Limb (tissue), 2 donors: ENCODE results near the gene CRHR1.

Experiments
- DNase-seq, 2 donors: peaks; one replicate each; pipeline ENCODE4 v3.0.0-alpha.2; 2016; ENCODE audit errors: extremely low spot score in 2 of 2

The CRHR1 gene

DNA sequence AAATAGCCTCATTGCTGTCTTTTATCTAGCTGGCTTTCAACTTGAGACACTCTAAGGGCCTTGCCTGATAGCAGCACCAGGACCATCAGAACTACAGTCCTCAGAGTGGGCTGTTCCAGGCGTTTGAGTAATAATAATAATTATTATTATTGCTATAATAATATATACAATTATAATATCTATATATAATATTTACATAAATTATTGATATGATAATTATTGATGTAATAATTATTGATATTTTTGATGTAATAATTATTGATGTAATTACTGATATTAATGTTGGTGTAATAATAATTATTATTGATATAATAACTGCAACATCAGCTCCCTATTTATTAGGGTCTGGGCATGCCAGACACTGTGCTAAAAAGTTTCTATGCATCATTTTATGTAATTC is 25.6 kb upstream of the CRHR1 start:
- DNase-seq, result no peak

DNA sequence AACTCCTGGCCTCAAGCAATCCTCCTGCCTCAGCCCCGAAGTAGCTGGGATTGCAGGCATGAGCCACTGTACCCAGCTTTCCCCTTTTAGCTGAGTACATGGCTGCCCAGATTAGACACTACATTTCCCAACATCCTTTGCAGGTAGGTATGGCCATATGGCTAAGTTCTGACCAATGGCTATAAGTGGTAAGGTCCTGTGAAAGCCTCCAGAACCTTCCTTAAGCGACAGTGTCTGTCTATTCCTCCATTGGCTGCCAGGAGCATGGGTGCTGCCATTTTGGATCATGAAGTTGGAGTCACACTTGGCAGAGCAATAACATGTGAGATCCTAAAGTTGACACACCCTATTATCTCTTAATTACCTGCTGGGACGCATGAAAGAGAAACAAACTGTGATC is 24.4 kb upstream of the CRHR1 start:
- no peak for DNase-seq

DNA sequence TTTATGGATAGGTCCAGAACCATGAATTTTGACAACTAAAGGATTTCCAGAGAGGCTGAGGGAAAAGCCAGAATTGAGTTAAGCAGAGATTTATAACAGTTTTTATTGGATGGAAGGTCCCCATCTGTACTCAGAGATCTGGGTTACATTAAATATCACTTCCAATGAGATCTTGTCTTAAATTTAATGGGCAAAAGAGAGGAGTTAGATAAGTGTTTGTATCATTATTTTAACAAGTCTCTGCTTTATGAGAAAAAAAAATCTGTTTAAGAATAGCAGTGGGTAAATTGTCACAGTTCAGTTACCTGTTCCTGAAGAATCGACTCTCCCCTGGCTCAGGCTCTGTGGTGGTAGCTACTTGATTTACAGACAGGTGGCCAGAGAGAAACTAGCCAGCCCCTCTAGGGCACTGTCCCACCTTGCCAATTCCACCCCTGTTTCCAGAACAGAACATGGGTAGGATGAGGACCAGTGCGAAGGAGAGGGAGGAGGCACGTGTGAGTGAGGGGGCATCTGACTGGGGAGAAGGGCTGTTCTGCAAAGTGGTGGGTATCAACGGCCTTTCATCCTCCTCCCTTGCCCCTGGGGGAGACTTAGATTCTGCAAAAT is 22.1 kb upstream of the CRHR1 start:
- no peak for DNase-seq

DNA sequence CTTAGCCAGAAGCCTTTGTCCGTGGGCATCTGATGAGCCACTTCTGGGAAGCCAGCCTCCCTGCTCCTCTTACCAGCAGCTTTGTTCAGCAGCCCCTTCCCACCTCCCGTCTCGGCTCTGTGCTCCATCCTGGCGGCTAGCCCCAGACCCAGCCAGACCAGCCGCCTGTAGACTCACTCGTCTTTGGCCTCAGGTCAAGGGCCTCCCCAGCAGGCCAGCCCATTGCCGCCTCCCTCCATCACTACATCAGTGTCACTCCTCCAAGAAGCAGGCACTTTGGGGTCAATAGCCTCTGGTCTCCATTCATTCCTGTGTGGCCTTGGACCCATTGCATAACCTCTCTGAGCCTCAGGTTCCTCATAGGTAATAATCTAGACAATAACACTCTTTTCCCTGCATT is 20.9 kb upstream of the CRHR1 start:
- DNase-seq, result no peak

DNA sequence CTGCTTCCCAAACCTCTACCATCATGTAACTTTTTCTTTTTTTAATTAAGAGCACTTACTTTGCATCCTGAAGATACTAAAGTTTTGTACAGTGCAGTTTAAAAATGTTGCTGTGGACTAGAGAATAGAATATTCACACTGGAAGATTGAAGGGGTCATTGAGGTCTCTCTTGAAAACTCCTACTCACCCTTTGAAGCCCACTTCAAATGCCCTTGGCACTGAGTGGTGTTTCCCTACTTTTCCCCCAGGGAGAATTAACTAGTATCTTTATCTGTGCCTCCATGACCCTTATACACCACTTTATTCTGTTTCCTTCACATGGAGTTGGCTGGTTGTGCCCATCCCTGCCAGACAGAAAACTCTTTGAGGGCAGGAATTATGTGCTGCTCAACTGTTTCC is 19.6 kb upstream of the CRHR1 start:
- no peak for DNase-seq

DNA sequence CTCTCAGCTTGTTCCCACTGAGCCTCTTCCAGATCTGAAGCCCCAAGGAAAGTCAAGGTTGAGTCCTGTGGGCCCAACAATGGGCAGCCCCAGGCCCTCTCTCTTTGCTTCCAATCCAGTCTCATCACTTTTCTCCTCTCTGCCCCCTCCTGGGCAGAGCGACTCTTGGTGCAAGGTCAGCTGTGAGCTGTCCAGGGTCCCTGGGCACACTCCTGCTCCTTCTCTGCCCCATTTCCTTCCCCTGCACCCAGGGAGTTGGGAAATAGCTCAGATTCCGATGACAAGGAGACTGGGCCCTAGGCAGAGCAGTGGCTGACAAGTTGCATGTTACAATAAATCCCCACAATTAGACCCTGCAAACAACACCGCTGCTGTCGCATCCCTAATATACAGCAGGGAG is 16.1 kb upstream of the CRHR1 start:
- no peak for DNase-seq

DNA sequence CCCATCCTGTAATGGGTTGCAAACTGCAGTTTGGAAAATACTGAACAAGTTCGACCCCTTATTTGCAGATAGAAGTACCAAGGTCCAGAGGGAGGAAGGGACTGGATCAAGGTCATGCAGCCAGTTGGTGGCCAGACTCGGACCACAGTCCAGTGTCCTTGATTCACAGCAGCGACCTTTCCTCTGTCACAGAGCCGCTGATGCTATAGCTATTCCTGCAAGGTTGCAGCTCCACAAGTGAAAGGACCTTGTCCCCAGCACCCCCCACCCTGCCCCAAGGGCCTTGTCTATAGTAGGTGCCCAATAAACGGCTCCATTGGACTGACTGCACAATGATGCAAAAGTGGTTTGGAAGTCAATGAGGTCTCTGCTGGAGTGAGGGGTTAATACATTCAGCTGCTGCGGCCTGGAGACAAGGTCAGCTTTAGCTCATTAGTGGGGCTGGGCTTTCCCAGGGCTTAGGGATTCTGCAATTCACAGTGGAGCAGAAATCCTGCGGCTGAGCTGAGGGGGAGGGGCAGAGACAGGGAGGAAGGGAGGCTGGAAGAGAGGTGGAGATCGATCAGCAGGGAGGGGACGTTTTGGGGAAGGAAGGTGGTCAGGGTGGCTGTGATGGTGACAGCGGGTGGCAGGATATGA is 13.4 kb upstream of the CRHR1 start:
- no peak for DNase-seq

DNA sequence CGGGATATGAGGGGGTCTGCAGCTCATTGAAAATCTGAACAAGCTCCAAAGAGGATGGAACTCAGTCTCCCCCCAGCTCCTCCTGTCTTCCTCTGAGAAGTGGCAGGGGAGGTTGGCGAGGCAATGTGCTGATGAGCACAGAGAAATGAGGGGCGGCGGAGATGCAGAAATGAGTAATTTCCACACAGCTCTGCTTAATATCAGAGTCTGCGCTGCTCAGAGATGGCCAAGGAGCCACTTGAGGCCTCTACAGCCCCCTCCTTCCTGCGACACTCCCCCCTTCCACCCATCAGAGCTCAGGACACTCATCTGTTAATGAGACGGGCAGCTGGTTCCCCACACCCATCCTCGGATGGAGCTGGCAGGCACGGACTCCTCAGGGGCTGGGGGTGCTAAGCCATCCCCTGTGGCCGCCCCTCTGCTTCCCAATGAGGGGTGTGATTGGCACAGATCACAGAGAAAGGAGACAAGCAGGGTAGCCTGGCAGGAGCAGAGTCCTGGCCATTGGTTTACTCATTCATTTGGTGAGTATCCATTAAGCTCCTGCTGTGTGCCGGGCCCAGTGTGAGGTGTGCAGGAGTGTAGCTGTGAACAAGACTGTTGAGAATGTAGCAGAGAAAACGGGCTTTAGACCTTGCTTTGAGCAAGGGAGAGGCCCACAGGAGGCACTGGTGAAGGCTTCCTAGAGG is 12.7 kb upstream of the CRHR1 start:
- no peak for DNase-seq

DNA sequence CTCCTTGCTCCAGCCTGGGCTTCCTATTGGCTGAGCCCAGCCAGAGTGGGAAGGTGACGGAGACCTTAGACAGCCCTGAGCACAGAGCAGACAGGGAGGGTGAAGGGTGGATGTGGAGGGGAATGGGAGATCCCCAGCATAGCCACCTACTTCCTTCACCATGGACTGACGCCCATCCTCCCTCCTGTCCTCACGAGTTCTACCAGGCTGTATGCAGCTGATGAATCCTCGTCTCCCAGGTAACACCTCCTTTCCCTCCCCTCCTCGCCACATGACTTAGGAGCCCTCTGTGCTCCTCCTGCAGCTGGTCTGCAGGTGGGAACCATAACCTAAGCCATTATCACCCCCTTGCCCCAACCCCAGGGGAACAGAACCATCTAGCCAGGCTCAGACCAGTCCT is 9.0 kb upstream of the CRHR1 start:
- DNase-seq, result no peak

DNA sequence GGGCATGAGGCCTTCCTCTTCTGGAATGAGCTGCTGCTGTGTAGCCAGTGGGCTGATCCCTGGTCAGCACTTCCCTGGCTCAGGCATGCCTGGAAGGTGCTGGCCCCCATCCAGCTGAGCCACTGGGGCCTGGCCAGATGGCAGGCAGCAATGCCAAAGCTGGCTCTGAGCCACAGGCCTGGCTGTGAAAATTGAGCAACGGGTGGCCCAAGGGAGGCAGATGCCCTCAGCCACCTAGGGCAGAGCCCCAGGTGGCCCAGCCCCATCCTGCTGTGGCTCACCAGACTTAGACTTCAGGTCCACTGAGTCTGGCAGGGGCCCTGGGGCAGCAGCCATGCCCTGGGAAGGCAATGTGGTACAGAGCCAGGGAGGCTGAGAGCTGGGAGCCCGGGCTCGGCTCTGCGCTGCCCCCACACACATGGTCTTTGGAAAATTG is 8.5 kb upstream of the CRHR1 start:
- no peak for DNase-seq

DNA sequence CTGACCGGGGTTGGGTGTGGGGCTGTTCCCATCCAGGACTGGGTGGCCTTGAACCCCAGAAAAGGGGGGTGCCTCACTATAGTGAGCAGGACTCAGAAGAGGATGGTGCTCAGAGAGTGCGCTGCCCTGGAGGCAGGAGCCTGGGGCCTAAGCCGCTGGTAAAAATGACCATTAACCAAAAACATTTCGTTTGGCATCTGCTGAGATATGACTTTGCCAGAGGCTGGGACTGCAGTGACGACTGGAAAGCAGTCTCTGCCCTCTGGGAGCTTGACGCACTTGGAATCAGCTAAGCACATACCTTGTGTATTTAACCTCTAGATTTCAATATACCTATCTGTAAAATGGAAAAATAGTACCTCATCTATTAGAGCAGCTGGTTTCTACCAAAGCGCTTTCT is 7.2 kb upstream of the CRHR1 start:
- DNase-seq, result no peak

DNA sequence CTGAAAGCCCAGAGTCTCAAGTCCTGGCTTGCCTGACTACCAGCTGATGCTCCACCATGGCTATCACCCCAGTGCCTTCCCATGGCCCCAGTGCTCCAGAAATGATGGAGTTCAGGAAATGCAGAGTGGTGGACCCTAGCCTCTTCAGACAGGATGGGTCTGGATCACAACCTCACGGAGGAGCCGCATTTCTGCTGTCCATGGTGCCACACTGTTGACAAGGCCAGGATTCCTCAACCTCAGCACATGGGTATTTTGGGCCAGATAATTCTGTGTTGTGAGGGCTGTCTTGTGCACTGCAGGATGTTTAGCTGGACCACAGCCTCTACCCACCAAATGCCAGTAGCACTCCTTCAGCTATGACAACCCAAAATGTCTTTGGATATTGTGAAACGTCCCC is 6.7 kb upstream of the CRHR1 start:
- DNase-seq, result no peak

DNA sequence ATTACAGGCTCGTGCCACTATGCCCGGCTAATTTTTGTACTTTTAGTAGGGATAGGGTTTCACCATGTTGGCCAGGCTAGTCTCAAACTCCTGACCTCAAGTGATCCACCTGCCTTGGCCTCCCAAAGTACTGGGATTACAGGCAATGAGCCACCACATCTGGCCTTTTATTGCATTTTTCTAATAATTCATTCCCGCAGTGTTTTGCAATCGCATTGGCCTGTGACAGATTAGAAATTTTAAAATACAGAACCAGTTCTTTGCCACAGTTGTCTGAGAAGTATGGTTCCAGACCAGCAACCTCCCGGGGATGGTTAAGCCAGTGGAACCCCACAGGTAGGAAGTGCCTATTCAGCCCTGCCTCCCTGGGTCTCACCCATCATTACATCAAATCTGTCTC is 3.2 kb upstream of the CRHR1 start:
- DNase-seq, result no peak

DNA sequence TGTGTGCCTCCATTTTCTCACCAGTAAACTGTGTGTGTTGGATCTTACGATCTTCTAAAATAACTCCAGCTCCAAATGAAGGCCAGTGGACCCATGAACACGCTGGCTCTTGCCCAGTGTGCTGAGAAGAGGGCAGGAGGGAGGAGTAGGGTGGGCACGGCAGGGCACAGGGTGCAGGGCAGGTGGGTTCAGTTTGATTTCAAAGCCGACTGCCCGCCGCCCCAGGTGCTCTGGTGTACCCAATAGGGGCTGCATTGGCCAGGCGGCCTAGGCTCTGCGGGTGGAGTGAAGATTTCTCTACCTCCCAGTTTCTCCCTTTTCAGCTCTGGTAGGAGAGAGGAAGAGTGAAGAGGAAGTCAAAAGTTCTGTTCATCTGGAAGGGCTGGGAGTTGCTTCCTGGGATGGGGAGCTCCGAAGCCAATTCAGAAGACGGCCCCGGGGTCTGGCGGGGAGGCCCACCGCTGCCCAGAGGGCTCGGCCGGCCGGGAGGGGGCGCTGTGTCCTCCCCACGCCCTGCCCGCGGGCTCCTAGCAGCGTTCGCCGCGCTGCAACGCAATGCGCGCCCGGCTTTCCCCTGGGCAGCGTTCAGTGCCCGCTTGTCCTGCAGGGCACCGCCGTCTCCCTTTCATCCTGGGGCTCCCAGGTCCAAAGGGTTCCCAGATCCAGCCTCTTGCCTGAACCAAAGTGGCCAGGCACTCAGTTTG is 1.1 kb upstream of the CRHR1 start:
- DNase-seq, result peak in 1 of 2 donors; percentile 77

DNA sequence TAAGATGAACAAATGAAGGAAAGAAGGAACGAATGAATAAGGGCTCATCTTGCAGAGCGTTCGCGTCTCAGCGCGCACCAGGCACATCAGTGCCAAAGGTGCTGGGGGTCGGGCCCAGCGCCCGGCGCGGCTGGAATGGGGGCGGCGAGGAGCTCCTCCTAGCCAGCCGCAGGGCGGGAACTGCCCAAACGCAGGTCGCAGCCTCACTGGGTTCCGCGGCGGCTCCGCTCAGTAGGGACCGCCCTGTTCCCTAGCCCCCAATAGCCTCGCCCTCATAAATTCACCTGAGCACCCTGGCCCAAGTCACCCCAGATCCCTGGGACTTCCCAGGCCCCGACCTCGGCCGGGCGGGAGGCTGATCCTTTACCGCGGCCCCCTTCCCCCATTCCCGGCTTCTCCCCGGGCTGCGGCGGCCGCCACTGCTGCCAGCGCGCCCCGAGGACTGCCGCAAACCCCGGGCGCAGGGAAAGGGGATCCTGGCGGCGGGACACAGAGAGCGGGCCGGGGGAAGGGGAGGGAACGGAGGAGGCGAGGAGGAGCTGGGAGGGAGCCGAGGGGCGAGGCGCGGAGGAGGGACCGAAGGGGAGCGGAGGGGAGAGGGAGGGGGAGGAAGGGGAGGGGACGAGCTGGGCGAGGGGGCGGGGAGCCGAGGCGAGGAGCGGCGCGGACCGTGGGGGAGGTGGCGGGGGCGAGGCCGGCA is 377 bp upstream of the CRHR1 start:
- peak; percentile 50 to 75 for DNase-seq

DNA sequence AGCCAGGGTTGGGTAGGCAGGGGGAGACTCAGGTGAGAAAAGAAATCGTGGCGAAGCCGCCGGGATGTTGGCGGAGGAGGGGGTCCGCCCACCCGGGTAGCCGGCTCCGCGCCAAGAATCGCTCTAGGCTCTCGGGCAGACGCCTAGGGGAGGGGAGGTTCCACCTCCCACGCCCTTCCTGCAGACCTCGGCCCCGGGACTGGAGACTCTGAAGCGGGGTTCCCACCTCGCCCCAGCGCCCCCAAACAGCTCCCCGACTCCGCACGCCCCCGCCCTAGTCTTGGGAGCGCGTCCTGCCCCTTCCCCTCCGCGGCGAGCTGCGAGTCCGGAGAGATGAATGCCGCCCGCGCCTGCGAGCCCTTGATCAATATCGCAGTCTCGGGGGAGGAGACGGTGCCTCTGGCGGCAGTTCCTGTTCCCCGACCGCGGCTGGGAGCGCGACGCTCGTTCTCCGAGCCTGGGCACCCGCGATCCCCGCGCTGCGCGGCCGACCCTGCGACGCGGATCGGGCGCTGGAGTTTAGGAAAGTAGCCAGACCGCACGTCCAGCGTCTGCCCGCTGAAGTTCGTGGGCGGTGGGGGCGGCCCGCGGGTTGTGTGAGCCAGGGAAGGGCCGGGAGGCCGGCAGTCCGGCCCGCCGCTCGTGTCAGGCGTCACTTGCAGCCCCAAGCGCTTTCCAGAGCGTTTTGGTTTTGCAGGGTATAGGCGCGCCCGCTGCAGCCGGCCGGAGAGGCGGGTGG is 790 bp downstream of the CRHR1 start:
- peak in 1 of 2 donors; percentile 60 for DNase-seq

DNA sequence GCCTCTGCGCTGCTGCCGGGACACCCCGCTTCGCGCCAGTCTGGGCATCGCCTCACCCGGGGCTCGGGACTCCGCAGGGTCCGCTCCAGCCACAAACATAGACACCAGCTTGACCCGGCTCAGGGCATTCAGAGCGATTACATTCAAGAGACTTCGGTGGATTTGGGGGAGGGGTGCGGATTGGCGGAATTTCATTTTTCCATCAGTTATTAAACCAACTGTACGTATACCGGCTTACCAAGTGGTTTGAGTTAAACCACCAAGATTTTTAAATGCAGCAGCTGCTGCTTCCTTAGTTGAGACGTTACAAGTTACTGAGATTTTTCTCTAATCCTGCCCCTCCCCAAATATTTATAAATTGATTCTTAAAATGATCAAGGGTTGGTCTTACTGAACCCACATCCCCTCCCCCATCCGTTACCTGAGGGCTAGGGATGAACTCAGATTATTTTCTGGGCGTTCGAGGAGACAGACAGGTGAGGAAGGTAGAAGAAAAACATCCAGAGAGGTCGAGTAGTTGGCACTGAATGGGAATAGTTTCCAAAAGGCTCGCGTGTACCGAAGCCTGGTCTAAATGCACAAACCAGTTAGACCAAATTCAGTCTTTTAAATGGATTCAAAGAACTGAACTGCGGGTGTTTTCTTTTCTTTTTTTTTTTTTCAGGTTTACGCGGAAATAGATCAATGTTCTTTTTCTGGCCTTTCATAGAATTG is 1.5 kb downstream of the CRHR1 start:
- no peak for DNase-seq

DNA sequence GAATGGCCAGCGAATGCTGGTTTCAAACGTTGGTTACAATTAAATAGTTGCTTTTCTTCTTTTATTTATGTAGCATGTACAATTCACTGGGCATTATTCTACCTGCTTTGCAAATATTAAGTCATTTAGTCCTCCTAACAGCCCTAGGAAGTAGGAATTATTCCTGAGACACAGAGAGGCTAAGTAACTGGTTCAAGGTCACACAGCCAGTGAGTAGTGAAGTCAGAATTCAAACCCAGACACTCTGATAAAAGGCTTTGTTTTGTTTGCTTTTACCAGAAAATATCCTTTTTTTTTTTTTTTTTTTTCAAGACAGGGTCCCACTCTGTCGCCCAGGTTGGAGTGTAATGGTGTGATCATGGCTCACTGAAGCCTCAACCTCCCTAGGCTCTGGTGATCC is 2.2 kb downstream of the CRHR1 start:
- DNase-seq, result no peak

DNA sequence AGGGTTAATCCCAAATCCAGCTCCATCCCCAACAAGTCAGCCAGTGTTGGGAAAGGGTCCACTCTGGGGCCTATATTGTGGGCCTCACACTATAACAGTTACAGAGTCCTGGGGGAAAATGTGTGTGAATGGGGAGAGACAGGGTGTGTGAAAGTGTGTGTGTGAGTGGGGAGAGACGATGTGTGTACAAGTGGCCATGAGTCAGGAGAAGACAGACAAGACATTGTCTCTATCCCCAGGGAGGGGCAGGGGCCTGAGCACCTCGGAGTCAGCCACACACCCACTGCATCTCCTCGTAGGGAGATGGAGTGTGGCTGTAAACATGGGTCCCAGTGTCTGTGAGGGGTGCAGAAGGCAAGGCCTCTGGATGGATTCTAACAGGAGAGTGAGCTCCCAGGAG is 2.9 kb downstream of the CRHR1 start:
- DNase-seq, result no peak

DNA sequence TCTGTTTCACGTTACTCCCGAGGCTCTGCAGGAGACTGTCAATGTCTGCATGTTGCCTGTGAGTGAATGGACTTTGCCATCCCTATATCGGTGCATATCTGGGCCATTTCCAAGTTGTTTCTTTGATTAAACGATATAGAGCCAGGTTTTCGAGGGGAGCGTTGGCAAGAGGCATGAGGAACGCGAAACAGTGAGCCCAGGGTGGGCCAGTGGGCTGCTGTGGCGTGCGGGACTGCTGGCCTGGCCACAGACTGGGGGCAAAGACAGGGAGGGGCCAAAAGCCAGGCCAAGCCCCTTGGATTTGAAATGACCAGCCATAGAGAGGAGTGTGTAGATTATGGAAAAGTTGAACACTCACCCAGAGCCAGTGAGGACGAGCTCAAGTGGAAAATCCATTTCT is 3.5 kb downstream of the CRHR1 start:
- no peak for DNase-seq

DNA sequence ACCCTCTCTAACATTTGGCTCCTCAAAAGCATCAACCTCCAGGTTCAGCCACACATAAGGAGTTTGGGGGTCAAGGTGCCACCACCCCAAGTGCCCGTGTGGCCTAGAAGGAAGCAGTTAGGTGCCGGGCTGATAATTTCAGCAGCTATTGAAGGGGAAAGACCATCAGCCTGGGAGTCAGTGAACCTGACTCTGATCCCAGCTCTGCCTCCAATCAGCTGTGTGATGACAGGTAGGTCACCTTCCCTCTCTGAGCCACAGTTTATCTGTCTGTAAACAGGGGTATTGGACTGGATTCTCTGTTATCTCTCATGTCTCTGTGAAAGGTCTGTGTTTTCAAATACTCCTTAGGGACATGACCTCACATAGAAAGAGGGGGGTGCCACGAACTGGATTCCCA is 3.9 kb downstream of the CRHR1 start:
- no peak for DNase-seq
